WTC11 (cell line): Measurements from ENCODE around the gene TAF1B.

Experiments
- CREB1 ChIP-seq: sonication (generic); formaldehyde crosslinking; IDR thresholded peaks from 2 replicates; pipeline ENCODE4 v1.8.0; 2023; ENCODE audit warnings: mild to moderate bottlenecking, missing genetic modification reagents
- CTCF ChIP-seq: fragments of 200-600 bp; IDR thresholded peaks from 2 replicates; pipeline ENCODE4 v1.8.0; 2022; ENCODE audit warnings: antibody characterized with exemption
- ETV6 ChIP-seq: sonication (generic); formaldehyde crosslinking; IDR thresholded peaks from 2 replicates; pipeline ENCODE4 v1.8.1; 2022; ENCODE audit warnings: mild to moderate bottlenecking, missing genetic modification reagents
- MAX ChIP-seq: sonication (generic); formaldehyde crosslinking; IDR thresholded peaks from 2 replicates; pipeline ENCODE4 v1.8.0; 2022; ENCODE audit warnings: mild to moderate bottlenecking, missing genetic modification reagents
- NFE2L1 ChIP-seq: sonication (generic); formaldehyde crosslinking; IDR thresholded peaks from 2 replicates; pipeline ENCODE4 v1.8.1; 2023; ENCODE audit warnings: missing genetic modification reagents
- RELA ChIP-seq: sonication (generic); formaldehyde crosslinking; IDR thresholded peaks from 2 replicates; pipeline ENCODE4 v1.8.1; 2022; ENCODE audit warnings: missing genetic modification reagents, mild to moderate bottlenecking, borderline replicate concordance
- TCF7 ChIP-seq: sonication (generic); formaldehyde crosslinking; IDR thresholded peaks from 2 replicates; pipeline ENCODE4 v1.8.0; 2022; ENCODE audit warnings: mild to moderate bottlenecking, low read depth, missing genetic modification reagents, moderate library complexity
- ZNF121 ChIP-seq: sonication (generic); formaldehyde crosslinking; IDR thresholded peaks from 2 replicates; pipeline ENCODE4 v1.8.0; 2023; ENCODE audit warnings: missing genetic modification reagents
- TF ChIP-seq, protein P1 (sequence below): sonication (generic); formaldehyde crosslinking; IDR thresholded peaks from 2 replicates; pipeline ENCODE4 v1.8.0; 2022; ENCODE audit warnings: mild to moderate bottlenecking, missing genetic modification reagents

DNA sequence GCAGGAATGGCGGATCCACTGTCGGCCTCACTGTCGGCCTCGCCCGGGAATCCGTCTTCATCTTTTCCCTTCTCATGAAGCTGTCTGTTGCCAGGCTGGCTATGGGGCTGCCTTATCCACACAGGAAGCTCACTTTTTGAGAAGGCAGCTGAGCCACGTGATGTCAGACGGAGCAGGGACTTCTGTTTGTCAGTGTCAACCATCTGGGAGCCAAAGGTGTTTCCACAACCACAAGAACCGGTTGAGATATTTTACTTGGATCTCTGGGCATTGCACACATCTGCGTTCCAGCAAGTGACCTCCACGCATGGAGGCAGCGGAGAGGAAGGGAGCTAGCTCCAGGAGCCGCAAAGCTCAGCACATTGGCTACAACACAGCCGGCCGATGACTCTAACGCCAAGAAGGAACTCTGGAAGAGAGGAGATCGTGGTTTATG, 27.4 kb upstream of the TAF1B start:
- TF ChIP-seq NFE2L1 (CRISPR knock-in tag) = no peak
- no peak for TF ChIP-seq CTCF
- TF ChIP-seq, protein P1, sequence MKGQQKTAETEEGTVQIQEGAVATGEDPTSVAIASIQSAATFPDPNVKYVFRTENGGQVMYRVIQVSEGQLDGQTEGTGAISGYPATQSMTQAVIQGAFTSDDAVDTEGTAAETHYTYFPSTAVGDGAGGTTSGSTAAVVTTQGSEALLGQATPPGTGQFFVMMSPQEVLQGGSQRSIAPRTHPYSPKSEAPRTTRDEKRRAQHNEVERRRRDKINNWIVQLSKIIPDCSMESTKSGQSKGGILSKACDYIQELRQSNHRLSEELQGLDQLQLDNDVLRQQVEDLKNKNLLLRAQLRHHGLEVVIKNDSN (CRISPR knock-in tag) = no peak
- TF ChIP-seq CREB1 (CRISPR knock-in tag) = no peak
- no peak for TF ChIP-seq ZNF121
- TF ChIP-seq RELA (CRISPR knock-in tag) = no peak
- TF ChIP-seq TCF7 (CRISPR knock-in tag) = no peak
- no peak for TF ChIP-seq ETV6
- TF ChIP-seq MAX (CRISPR knock-in tag) = no peak
